GM12878 (cell line): ENCODE data around the gene UBASH3A. TPM values are rescaled to one million over a fixed set of nuclear protein-coding genes. Genes with fewer than 3 reads are reported as not detected.

Experiments used
- ASH2L ChIP-seq: fragments of 300-600, 200-600 bp; sonication (generic); IDR thresholded peaks from 2 replicates; pipeline ENCODE4 v1.6.1; 2017; ENCODE audit warnings: low read depth, mild to moderate bottlenecking, borderline replicate concordance
- BHLHE40 ChIP-seq, 2 experiments: fragments of 450-650 bp in 1 of 2; IDR thresholded peaks; 2 replicates each; pipeline ENCODE4 v1.6.1; 2011 to 2017; ENCODE audit warnings: low read depth in 2 of 2, borderline replicate concordance in 1 of 2, improper control_type of control experiment in 1 of 2, low read length in 1 of 2, mild to moderate bottlenecking in 1 of 2
- E2F8 ChIP-seq: fragments of 450-650 bp; IDR thresholded peaks from 2 replicates; pipeline ENCODE4 v1.6.1; 2018; ENCODE audit warnings: mild to moderate bottlenecking, low read depth, moderate library complexity; ENCODE audit not compliant: partially characterized antibody
- EED ChIP-seq: sonication (generic); IDR thresholded peaks from 2 replicates; pipeline ENCODE4 v1.6.1; 2016; ENCODE audit warnings: antibody characterized with exemption, low read depth
- ELK1 ChIP-seq: IDR thresholded peaks from 2 replicates; pipeline ENCODE4 v1.6.1; 2012; ENCODE audit warnings: low read depth, low read length, improper control_type of control experiment
- FOXK2 ChIP-seq: fragments of 450-650 bp; IDR thresholded peaks from 2 replicates; pipeline ENCODE4 v1.6.1; 2017; ENCODE audit warnings: mild to moderate bottlenecking, moderate library complexity
- MEF2A ChIP-seq: IDR thresholded peaks from 2 replicates; pipeline ENCODE4 v1.6.1; 2011; ENCODE audit warnings: low read depth, mild to moderate bottlenecking, low read length, moderate library complexity; ENCODE audit not compliant: insufficient read depth
- MYB ChIP-seq: fragments of 150-350 bp; IDR thresholded peaks from 2 replicates; pipeline ENCODE4 v1.6.1; 2014; ENCODE audit warnings: mild to moderate bottlenecking, low read depth, low read length, borderline replicate concordance
- NR2C1 ChIP-seq: fragments of 450-650 bp; IDR thresholded peaks from 2 replicates; pipeline ENCODE4 v1.6.1; 2017; ENCODE audit warnings: antibody characterized with exemption, mild to moderate bottlenecking, moderate library complexity
- PKNOX1 ChIP-seq: fragments of 450-650 bp; IDR thresholded peaks from 2 replicates; pipeline ENCODE4 v1.6.1; 2016; ENCODE audit warnings: mild to moderate bottlenecking
- SIN3A ChIP-seq: IDR thresholded peaks from 2 replicates; pipeline ENCODE4 v1.6.1; 2012; ENCODE audit warnings: low read depth, low read length, improper control_type of control experiment
- SUPT20H ChIP-seq: IDR thresholded peaks from 2 replicates; pipeline ENCODE4 v1.6.1; 2011; ENCODE audit warnings: low read depth, mild to moderate bottlenecking, low read length, moderate library complexity, borderline replicate concordance; ENCODE audit not compliant: control insufficient read depth
- TCF3 ChIP-seq: IDR thresholded peaks from 2 replicates; pipeline ENCODE4 v1.6.1; 2012; ENCODE audit warnings: low read depth, mild to moderate bottlenecking, low read length, borderline replicate concordance; ENCODE audit not compliant: insufficient read depth
- YY1 ChIP-seq: IDR thresholded peaks from 2 replicates; pipeline ENCODE4 v1.6.1; 2011; ENCODE audit warnings: low read depth, mild to moderate bottlenecking, low read length
- ZBTB40 ChIP-seq: fragments of 450-650 bp; IDR thresholded peaks from 2 replicates; pipeline ENCODE4 v1.6.1; 2016; ENCODE audit warnings: mild to moderate bottlenecking, moderate library complexity, borderline replicate concordance
- ZNF384 ChIP-seq: IDR thresholded peaks from 2 replicates; pipeline ENCODE4 v1.6.1; 2012; ENCODE audit warnings: low read depth, mild to moderate bottlenecking, low read length, improper control_type of control experiment, borderline replicate concordance
- polyA plus RNA-seq, 11 experiments: library from polyadenylated mRNA; depleted of rRNA in 4 of 11; unstranded in 6 of 11; stranded (reverse) in 5 of 11; fragments of >200 nt; fragmentation: Nextera tagmentation in 4 of 11; fragmentation: Illumina TruSeq in 1 of 11; extraction: Ambion mirVana in 4 of 11; extraction: Trizol in 1 of 11; gene quantifications; 1 replicate in 1 of 11; 2 replicates in 10 of 11; pipeline versions ENCODE4 v1.2.1 to v1.2.3, GENCODE V29; 2011 to 2016; ENCODE audit warnings: inconsistent platforms in 2 of 11, missing spikeins in 2 of 11, low read depth in 1 of 11
- total RNA-seq, 4 experiments: library from RNA; depleted of rRNA in 3 of 4; stranded (reverse); fragments of >200 nt in 3 of 4; fragmentation: Illumina TruSeq in 1 of 4; extraction: Trizol in 1 of 4; gene quantifications; 2 replicates each; pipeline versions ENCODE4 v1.2.1 to v1.2.3, GENCODE V29; 2013 to 2021

Gene UBASH3A
- total and polyA plus RNA-seq, 10 of the 15 experiments (the other 5 are each of a cell fraction or from before 2014, with no cell fraction given): 0.04 to 0.39 (median 0.23) TPM; not detected in 1

- no peak for TF ChIP-seq ZBTB40
- TF ChIP-seq ZNF384: no peak
- no peak for TF ChIP-seq SIN3A
- peak; percentile 81 for TF ChIP-seq EED
- peak; percentile 32; the same call in 1 of the 2 replicates for TF ChIP-seq FOXK2
- TF ChIP-seq NR2C1: no peak
- peak; percentile 40 to 69; a peak in 3 of 4 replicates for TF ChIP-seq BHLHE40 (IDR thresholded peaks at IDR 0.05; ENCODE audit: borderline replicate concordance in 1 of 2, low read depth in 2 of 2, low read length in 1 of 2)
- TF ChIP-seq ASH2L: no peak
- TF ChIP-seq TCF3: peak; percentile 58; the same call in 1 of the 2 replicates
- TF ChIP-seq MYB: no peak
- no peak for TF ChIP-seq E2F8
- TF ChIP-seq MEF2A: 0 out of 2 replicates have a peak, but pooled peaks have one; percentile 18
- TF ChIP-seq SUPT20H: no peak
- no peak for TF ChIP-seq YY1
- peak; percentile 31; the same call in 1 of the 2 replicates for TF ChIP-seq PKNOX1
- TF ChIP-seq ELK1: no peak
Measured at GRCh38 chr21:42439284-42440186, 35.8 kb downstream of the UBASH3A start (continued).
